AG04449 (cell line): ENCODE measurements around the gene PRKCH.

Experiments used
- CTCF ChIA-PET: fragments of 350-600 bp; formaldehyde crosslinking; extraction: SDS; loops from one replicate; lab custom pipeline; 2021; ENCODE audit warnings: antibody characterized with exemption; lab: Yijun Ruan, JAX
- POLR2A ChIA-PET: fragments of 400-600, 350-600 bp; formaldehyde crosslinking; extraction: SDS; loops from one replicate; lab custom pipeline; 2020; ENCODE audit warnings: antibody characterized with exemption, inconsistent platforms; lab: Yijun Ruan, JAX
- DNase-seq: peaks from one replicate; pipeline ENCODE4 v3.0.0-alpha.2; 2010; ENCODE audit warnings: low read depth, low spot score
- H3K4me3 ChIP-seq: 2 replicates; pipeline ENCODE4 v1.5.1; 2011; ENCODE audit warnings: low read depth, mild to moderate bottlenecking, control low read depth, low read length
- TF ChIP-seq, protein P1 (sequence below): IDR thresholded peaks from one replicate; pipeline ENCODE4 v1.5.1; 2011; ENCODE audit warnings: mild to moderate bottlenecking, moderate library complexity, low read length, control low read depth, inconsistent platforms; ENCODE audit not compliant: insufficient read depth; ENCODE audit errors: missing control alignments

The PRKCH gene

DNA sequence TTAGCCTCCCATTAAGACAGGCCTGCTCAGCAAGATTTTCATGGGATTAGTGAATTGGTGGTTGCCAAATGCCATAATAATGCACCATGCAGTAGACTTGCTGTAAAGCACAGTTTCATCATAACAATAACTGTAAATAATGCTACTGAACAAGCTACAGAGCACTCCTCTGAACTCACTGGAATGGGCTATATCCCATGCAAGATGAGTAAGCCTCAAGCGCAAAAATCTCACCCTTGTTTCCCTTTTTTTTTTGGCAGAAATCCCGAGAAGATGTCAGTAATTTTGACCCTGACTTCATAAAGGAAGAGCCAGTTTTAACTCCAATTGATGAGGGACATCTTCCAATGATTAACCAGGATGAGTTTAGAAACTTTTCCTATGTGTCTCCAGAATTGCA lies 228.0 kb downstream of the PRKCH start:
- TF ChIP-seq, protein P1, sequence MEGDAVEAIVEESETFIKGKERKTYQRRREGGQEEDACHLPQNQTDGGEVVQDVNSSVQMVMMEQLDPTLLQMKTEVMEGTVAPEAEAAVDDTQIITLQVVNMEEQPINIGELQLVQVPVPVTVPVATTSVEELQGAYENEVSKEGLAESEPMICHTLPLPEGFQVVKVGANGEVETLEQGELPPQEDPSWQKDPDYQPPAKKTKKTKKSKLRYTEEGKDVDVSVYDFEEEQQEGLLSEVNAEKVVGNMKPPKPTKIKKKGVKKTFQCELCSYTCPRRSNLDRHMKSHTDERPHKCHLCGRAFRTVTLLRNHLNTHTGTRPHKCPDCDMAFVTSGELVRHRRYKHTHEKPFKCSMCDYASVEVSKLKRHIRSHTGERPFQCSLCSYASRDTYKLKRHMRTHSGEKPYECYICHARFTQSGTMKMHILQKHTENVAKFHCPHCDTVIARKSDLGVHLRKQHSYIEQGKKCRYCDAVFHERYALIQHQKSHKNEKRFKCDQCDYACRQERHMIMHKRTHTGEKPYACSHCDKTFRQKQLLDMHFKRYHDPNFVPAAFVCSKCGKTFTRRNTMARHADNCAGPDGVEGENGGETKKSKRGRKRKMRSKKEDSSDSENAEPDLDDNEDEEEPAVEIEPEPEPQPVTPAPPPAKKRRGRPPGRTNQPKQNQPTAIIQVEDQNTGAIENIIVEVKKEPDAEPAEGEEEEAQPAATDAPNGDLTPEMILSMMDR, result no peak
- POLR2A ChIA-PET, result no interaction called here
- DNase-seq, result no peak
- CTCF ChIA-PET, result interaction anchor here (0.9 kb wide), 1 partner anchor 74 kb away, joined by 3 read pairs; no protein-coding TSS in a partner anchor
- no peak overlapping the region for H3K4me3 ChIP-seq

DNA sequence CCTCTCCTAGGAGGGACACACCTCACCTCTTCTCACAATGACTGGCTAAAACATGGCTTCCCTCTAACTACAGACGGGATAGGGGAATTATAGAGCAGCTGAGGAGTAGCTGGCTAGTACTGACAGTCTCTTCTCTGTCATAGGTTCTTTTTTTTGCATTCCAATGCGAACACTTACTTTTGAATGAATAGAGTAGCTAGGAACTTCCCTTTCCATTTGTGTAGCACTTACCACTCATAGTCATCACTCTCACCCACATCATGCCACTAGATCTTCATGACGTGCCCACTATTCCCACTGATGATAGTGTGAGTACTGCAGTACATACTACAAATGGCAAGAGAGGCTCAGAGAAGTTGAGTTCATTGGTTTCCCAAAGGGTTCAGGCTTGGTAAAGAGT lies 230.0 kb downstream of the PRKCH start:
- ChIA-PET CTCF (interaction anchor here (0.9 to 2.7 kb wide), 4 partner anchors 9 to 76 kb away, joined by 3 to 16 read pairs (median 4); no protein-coding TSS in a partner anchor), POLR2A (interaction anchor here (0.9 to 4.0 kb wide), 2 partner anchors 11 to 24 kb away, joined by 3 to 43 read pairs; no protein-coding TSS in a partner anchor)
- TF ChIP-seq, protein P1, result no peak
- no peak for DNase-seq
- H3K4me3 ChIP-seq, result no peak overlapping the region

DNA sequence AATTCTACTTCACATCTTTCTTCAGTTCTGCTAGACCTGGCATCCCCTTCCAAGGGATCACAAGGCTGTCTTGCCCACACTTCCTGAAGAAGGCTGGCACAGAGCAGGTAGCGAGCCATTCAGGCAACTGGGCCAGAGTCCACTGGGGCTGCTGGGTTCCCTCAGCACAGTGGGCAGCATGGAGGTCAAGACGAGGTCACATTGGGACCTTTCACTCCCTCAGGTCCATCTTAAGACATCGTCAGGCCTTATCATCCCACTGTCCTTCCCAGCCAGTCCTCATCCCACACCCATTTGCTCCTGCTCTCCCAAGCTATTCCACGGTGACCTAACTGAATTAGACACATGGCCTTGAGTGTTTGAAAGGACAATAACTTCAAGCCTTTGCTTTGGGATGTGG lies 230.9 kb downstream of the PRKCH start:
- ChIA-PET CTCF (interaction anchor here (0.9 to 2.7 kb wide), 6 partner anchors 8 to 285 kb away, joined by 3 to 16 read pairs (median 4); no protein-coding TSS in a partner anchor), POLR2A (interaction anchor here (0.9 to 4.0 kb wide), 2 partner anchors 10 to 25 kb away, joined by 3 to 43 read pairs; no protein-coding TSS in a partner anchor)
- no peak for DNase-seq
- TF ChIP-seq, protein P1, result no peak
- no peak overlapping the region for H3K4me3 ChIP-seq

DNA sequence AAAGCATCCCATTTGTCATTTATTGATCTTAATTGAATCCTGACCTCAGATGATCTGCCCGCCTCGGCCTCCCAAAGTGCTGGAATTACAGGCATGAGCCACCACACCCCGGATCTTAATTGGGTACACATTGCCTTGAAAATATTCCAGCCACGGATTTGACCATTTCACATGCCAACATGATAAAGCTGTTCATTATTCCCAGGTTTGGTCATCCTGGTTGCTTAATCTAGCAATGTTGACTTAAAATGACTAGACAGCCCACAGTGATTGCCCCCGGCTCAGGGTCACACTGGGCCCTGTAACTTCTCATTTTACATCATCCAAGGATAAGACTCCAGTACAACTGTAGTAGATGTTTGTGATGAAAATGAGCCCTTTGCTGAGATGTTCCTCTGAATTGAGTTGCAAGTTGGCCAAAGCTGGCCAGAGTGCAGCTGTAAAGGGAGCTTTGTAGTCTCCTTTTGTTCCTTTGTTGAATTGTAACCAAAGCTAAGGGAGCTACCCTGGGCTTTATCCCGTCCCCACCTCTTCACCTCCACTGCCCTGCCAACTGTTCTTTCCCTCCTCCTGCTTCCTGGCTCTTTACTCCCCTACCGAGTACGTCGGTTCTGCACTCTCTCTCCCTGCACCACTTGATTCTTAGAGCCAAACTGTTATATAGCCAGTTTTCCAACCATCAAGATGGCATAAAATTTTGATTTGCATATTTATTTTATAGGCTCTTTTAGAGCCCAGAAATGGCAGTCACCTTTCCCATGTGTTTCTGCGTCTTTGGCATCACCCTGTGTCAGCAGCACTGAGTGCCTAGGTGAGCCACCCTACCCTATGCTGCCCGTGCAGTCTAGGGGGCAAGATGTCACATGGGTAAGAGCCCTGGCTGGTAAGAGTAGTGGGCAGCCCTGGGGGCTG lies 232.6 kb downstream of the PRKCH start:
- TF ChIP-seq, protein P1, result no peak
- ChIA-PET POLR2A (interaction anchor here (0.5 to 4.0 kb wide), 11 partner anchors 9 to 161 kb away, joined by 3 to 43 read pairs (median 5); partner anchors contain the start of gene HIF1A), CTCF (interaction anchor here (1.6 to 1.8 kb wide), 4 partner anchors 79 to 284 kb away, joined by 5 to 7 read pairs (median 5); no protein-coding TSS in a partner anchor)
- no peak overlapping the region for H3K4me3 ChIP-seq
- peak; percentile 99 for DNase-seq

DNA sequence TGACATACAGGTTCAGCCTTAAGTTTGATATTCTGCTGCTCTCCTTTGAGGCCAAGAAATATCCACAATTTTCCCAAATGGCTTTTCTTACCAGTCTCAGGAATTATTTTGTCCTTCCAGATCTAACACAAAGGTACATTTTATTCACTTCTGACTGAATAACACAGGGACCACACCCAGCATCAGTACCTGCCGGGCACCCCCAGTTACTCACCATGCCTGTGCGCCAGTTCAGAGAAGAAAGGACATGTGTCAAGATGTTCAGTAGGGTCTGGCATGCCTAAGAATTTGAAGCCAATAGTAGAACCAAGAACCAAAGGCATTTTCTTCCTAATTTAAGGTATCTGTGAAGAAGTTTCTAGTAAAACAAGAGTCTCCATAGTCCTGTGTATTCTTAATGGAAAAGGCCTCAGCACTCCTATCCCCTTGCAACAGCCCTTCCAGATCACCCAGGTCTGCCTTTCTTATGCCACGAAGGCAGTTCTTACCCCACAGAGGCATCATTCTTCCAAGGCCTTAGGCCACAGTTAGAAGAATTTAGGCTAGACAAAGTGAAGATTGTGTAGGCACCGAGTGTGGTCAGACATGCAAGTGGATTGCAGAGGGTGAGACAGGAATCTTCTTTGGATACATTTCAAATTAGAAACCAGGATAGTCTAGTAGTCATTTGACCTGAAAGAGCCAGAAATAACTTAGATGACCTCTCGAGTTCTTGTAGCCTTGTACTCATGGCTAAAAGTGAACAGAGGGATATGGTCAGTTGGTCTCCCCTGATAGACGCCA lies 233.9 kb downstream of the PRKCH start:
- no peak overlapping the region for H3K4me3 ChIP-seq
- TF ChIP-seq, protein P1, result no peak
- ChIA-PET POLR2A (interaction anchor here (2.1 to 2.3 kb wide), 2 partner anchors 9 to 11 kb away, joined by 10 read pairs; no protein-coding TSS in a partner anchor), CTCF (interaction anchor here (1.6 to 1.8 kb wide), 2 partner anchors 80 to 82 kb away, joined by 5 to 7 read pairs; no protein-coding TSS in a partner anchor)
- DNase-seq, result peak; percentile 66
